ENCODE measurements around the gene PRLR.
A peak's percentile ranks its signal among the peaks of the same experiment; 100 is the strongest.

PRLR gene

DNA sequence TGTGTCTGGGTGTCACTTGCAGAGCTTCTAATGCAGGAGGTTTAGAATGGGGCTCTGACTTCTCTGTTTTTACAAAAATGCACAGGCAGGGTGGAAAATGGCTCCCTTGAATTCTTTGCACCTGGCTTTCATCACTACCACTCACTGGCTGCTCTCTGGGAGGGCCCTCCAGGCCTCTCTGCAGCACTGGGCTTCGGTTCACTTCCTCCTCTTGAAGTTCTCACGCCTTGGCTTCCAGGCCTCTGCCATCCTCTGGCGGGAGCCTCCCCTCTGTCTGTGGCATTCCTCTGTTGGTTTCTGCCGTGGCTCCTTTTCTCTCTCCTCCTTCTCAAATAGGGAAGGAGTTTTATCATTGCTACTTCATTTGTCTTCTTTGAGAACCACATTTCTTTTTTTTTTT is 2.8 kb upstream of the PRLR start:
- DNase-seq = no peak

GRCh38 chr5:35232124-35232523 is 1.8 kb upstream of the PRLR start:
- no peak for DNase-seq

DNA sequence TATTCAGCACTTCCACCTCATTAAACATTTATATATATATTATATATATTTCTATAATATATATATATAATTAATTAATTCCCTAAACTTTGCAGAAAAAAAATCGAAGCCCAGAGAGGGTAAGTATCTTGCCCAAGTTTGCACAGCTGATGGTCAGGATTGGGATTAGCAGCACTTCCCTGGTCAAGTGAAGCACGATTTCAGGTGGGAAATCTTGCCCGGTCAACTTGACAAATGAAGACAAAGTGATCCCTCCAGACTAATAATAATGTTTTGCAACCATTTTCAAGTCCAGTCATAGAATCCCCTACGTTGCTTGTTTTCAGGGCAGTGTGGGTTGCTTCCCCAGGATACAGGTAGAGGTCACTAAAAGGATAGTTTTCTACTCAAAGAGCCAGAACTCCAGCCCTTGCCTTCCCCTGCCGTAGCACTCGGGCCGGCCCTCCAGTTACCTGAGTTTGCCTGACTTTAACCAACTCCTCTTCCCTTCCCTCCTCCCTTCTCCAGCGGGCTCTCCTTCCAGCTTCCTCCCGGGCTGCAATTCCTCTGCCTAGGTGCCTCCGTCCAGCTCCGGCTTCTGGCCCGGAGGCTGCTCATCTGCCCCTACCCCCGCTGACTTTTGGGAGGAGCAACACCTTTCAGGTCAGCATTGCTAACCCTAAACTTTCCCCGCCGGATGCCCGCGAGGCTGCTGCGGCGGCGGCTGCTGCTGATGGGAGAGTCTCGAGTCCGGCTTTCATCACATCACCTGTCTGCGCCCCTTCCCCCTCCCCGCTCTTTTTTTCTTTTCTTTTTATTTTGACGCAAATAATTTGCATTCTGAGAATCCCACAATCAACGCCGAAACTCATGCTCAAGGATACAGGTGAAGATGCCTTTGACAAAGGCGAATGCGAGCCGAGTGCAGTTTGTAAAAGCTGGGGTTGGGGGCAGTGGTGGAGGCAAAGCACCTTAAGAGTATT is 930 bp downstream of the PRLR start:
- DNase-seq = no peak

DNA sequence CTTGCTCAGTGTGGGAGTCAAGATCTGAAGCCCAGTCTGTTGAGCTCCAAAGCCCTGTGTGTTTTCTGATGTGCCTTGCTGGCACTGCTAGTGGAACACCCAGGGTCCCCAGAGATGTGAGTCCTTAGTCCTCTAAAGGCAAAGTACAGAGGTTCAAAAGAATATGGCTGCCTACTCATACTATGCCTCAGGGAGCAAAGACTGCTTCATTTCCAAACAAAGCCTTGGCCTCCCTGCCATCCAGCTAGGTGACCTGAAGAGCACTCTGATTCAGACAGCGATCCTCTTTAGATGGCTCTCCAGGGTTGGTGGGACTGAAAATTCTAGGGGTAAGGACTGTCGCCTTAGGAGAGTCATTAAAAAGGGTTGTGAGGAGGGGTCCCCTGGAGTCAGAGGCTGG is 2.0 kb downstream of the PRLR start:
- DNase-seq = no peak

- no peak for DNase-seq
These were observed 2.6 kb downstream of the PRLR start for GRCh38 chr5:35227720-35228119.

DNA sequence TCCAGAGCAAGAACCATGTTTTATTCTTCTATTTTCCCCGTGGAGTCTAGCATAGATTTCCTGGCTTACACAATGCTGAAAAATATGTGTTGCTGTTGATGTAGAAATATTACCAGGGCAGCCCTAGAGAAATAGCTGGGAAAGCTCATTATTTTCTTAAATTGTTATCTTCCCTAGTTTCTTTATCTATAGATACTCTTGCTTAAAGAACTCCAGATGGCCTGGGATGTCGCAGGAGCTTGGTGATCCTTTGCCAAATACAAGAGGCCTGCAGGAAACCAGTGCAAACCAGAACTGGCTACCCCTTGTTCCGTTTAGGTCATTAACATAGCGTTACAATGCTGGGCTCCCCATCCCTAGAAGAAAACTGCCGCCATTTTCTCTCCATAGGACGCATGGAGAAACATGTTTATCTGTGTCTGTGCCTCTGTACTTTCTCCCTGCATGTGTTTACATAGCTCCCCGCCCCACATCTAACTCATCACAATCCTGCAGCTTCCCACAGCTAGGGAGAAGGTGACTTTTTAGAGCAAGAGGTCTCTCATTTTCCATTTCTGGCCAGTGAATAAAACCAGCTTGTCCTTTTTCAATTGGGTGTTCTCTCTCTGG is 6.4 kb downstream of the PRLR start:
- DNase-seq = no peak

DNA sequence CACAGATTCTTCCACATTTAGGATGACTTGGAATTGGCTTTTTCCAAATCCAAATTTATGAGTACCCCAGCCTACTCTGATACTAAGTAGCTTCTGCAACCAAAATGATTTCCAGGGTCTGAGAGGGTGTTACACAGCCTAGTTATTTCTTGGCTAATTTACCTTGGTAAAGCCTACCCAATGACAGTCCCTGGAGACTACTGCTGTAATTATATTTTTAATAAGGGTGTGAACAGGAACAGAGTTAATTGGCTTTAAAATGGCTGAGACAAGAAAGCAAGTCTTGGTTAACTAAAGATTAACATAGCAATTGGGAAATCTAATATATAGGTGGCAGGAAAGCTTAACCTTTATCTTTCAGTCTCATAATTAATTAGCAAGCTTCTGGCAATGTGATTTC is 9.3 kb downstream of the PRLR start:
- no peak for DNase-seq

DNA sequence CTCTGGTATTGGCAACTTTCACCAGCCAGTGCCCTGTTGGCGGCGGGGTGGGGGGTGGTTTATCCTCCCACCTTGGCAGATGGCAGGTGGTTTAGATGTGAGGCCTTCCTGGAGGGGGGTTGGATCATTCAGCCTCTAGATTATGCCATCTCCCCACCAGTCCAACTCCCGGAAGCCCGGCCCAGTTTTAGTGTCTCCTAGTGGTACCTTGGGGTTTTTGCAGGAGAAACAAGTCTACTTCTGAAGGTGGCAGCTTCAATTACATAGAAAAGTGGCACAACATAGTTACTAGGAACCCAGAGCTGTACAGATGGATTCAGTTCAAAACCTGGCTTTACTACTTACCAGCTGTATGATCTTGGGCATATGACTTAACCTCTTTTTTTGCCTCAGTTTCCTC is 11.3 kb downstream of the PRLR start:
- DNase-seq = no peak

DNA sequence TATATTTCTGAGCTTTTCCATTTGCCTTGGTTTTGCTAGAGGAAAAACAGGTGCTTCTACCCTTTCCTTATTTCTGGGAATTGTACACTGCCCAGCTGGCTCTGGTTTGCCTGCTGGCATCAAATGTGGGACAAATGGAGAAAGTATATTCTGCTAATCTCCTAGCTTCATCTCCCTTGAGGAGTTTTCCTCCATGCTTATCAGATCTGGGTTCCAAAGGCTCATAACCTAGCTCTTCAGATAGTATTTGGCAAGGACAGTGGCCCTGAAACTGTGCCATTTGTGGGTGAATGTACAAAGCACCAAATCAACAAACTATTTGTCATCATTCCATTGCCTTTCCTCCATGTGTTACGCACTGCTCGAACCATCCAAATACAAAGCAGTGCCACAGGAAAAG is 16.2 kb downstream of the PRLR start:
- no peak for DNase-seq

DNA sequence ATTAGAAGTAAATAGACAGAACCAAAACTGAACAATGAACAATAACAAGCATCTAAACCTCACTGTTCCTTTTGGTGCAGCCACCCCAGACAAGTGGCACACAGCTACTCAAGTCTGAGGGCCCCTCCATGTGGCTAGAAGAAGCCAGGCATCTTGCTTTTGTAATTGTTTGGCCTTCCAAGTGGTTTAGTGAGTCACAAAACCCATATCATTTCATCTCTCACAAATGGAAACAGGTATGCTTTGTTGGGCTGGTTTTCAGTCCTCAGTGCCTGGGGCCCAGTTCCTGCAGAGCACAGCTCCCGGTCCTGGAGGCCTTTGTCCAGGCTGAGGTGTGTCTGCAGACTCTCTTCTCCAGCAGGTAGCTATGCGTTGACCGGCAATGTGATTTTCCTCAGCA is 16.7 kb downstream of the PRLR start:
- DNase-seq = no peak

- DNase-seq = no peak
These were observed 17.9 kb downstream of the PRLR start for GRCh38 chr5:35212122-35212982.

DNA sequence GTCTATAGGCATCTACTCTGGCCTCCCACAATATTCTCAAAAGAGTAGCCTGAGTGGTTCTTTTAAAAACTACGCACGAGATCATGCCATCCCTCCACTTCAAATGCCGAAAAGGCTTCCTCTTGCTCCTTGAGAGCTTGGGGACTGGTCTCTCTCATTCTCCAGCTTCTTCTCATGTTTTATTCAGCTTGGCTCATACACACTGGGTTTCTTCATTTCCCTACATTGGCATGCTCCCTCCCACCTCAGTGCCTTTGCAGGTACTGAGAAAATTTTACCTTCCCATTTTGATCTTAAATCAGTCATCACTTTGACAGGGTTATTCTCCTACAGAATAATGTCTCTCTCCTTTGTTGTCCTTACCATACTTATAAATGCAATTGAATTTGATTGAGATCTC is 20.4 kb downstream of the PRLR start:
- no peak for DNase-seq

GRCh38 chr5:35205606-35206005 is 24.7 kb downstream of the PRLR start:
- no peak for DNase-seq

- DNase-seq = no peak
These were observed 25.1 kb downstream of the PRLR start for GRCh38 chr5:35205186-35205585.

- DNase-seq = no peak
These were observed 26.9 kb downstream of the PRLR start for GRCh38 chr5:35203403-35203802.

DNA sequence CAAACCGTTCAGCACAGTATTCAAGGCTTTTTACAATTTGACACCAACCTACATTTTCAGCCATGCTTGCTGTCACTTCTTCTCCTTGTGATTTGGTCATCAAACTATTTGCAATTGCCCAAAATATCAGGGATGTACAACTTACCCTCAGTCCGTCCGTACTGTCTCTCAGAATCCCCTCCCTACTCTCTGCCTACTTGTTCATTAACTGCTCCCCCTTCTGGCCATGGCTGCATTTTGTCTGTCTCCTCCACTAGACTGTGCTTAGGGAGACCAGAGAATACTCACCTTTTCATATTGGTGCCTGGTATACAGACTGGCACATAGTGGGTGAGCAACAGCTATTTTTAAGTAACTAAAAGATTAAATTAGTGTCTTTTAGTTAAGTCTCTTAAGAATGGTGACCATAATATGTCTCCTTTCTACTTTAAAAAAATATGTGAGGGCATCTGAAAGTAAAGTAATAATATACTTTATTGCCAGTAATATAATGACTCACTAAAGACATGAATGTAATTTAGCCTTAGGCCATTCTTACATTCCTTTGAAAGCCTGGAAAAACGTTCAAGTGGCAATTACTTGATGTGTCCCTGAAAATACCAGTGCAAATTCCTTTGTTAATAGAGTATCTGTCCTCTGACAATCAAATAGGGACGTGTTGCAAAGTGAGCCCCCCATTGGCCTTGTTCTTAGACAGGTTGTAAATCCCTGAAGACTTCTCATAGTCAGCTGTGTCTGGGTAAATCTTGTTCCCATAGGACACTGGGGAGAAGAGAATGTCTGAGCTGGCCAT is 27.8 kb downstream of the PRLR start:
- DNase-seq = no peak

- no peak for DNase-seq
These were observed 29.0 kb downstream of the PRLR start for GRCh38 chr5:35201291-35201690.

DNA sequence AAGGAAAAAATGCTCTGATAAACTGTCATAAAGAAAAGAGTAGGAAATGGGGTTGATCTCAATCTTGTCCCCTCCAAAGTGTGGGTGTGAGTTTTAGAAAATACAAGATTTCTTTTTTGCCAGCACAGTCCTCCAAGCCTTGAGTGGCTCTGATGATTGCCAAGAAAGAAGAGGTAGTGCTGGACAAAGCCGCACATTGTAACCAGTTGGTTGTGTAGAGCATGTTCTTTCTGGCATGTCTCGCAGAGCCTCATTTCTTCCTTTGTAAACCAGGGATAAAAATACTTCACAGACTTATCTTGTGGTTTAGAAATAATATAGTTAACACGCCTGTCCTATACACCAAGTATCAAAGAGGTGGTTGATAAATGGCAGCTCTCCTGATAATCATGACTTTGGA is 30.4 kb downstream of the PRLR start:
- no peak for DNase-seq

DNA sequence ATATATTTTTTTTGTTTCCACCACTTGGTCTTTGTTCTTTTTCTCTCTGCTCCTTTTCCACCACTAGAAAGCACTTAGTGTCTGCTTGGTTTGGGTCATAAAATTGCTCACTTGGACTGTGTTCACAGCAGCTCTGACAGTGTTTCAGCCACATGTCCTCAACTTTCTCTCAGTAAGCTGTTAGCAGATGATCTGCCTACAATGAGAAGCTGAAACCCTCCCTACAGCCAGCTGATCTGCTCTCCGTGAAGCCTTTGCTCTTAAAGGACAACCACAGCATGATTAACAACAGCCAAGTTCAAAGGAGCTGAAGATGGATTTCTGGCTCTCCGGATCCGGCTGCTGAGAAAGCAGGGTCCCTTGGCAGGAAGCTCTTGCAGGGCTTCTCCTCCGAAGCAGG is 31.6 kb downstream of the PRLR start:
- no peak for DNase-seq

GRCh38 chr5:35198075-35198474 is 32.2 kb downstream of the PRLR start:
- DNase-seq = peak; percentile 15

GRCh38 chr5:35197351-35197750 is 32.9 kb downstream of the PRLR start:
- no peak for DNase-seq

- DNase-seq = no peak
These were observed 34.8 kb downstream of the PRLR start for GRCh38 chr5:35195472-35195852.

All from DMS79 (cell line).